ENCODE results near the gene DDX19B. TPM values are rescaled to one million over a fixed set of nuclear protein-coding genes. Genes with fewer than 3 reads are reported as not detected.

The DDX19B gene
- total RNA-seq, 1 experiment from 2014 or later = 38.4 TPM

DNA sequence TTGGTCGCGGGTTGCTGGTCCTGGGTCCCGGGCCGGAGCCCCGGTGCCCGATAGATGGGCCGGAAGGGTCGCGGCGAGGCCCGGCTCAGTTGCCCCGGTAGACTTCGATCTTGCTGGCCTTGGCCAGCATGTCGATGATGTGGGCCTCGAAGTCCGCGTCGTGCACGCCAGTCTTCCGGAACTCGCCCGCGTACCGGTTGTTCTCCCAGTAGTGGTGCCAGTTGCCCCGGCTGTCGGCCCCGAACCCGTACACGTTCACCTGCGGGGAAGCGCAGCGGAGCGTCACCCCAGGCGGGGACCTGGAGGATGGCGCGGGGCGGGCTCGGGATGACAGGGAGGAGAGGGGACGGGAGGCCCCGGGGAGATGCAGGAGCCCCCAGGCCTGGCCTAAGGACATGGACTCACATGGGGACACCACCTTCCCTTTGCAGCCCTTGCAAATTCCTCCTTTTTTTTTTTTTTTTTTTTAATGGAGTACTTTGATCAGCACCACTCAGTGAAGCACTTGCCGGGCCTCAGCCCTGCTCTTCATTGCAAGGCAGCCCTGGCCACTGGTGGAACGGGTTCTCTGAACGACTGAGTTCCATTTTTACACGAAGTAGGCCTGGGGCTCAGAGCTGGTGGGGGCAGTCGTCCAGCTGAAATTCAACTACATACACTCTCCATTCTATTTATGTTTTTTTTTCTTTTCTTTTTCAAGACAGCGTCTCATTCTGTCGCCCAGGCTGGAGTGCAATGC is 82.8 kb downstream of the DDX19B start (continued):
- TF ChIP-seq, protein P1, sequence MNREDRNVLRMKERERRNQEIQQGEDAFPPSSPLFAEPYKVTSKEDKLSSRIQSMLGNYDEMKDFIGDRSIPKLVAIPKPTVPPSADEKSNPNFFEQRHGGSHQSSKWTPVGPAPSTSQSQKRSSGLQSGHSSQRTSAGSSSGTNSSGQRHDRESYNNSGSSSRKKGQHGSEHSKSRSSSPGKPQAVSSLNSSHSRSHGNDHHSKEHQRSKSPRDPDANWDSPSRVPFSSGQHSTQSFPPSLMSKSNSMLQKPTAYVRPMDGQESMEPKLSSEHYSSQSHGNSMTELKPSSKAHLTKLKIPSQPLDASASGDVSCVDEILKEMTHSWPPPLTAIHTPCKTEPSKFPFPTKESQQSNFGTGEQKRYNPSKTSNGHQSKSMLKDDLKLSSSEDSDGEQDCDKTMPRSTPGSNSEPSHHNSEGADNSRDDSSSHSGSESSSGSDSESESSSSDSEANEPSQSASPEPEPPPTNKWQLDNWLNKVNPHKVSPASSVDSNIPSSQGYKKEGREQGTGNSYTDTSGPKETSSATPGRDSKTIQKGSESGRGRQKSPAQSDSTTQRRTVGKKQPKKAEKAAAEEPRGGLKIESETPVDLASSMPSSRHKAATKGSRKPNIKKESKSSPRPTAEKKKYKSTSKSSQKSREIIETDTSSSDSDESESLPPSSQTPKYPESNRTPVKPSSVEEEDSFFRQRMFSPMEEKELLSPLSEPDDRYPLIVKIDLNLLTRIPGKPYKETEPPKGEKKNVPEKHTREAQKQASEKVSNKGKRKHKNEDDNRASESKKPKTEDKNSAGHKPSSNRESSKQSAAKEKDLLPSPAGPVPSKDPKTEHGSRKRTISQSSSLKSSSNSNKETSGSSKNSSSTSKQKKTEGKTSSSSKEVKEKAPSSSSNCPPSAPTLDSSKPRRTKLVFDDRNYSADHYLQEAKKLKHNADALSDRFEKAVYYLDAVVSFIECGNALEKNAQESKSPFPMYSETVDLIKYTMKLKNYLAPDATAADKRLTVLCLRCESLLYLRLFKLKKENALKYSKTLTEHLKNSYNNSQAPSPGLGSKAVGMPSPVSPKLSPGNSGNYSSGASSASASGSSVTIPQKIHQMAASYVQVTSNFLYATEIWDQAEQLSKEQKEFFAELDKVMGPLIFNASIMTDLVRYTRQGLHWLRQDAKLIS (CRISPR knock-in tag; IDR thresholded peaks at IDR 0.05; ENCODE audit: borderline replicate concordance) = peak; percentile 89; the same call in 1 of the 2 replicates
- TF ChIP-seq ETV6 (CRISPR knock-in tag; IDR thresholded peaks at IDR 0.05) (no peak), ZNF121 (CRISPR knock-in tag; IDR thresholded peaks at IDR 0.05) (no peak), SP1 (CRISPR knock-in tag; conservative IDR thresholded peaks at IDR 0.05) (0 out of 2 replicates have a peak, but pooled peaks have one; percentile 48), PRDM15 (CRISPR knock-in tag; IDR thresholded peaks at IDR 0.05) (no peak), ZNF232 (CRISPR knock-in tag; IDR thresholded peaks at IDR 0.05) (0 out of 2 replicates have a peak, but pooled peaks have one; percentile 14)
- TF ChIP-seq, protein P2, sequence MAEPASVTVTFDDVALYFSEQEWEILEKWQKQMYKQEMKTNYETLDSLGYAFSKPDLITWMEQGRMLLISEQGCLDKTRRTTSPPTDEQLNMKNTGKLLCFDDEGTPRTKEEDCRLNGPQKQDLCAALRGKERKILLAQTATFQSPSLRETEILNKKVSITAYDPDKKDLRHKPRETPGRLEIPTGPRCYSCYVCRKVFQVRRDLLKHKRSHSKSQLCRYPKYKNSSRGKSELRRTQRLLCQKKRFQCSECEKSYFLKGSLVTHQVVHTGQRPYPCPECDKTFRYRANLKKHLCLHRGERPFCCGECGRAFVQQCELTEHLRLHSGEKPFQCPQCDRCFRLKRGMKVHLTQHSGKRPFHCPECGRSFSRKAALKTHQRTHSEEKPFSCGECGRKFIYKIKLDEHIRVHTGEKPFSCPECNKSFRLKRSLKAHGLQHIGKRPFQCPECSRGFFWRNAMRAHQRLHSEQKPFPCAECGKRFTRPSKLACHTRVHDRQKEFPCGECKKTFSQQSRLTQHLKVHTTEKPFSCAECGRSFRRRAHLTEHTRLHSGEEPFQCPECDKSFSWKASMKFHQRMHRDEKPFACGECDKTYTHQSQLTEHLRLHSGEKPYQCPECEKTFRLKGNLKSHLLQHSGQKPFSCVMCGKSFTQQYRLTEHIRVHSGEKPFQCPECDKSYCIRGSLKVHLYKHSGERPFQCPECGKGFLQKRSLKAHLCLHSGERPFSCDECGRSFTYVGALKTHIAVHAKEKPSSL (CRISPR knock-in tag; conservative IDR thresholded peaks at IDR 0.05) = no peak
- TF ChIP-seq, protein P3, sequence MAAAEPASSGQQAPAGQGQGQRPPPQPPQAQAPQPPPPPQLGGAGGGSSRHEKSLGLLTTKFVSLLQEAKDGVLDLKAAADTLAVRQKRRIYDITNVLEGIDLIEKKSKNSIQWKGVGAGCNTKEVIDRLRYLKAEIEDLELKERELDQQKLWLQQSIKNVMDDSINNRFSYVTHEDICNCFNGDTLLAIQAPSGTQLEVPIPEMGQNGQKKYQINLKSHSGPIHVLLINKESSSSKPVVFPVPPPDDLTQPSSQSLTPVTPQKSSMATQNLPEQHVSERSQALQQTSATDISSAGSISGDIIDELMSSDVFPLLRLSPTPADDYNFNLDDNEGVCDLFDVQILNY (CRISPR knock-in tag; IDR thresholded peaks at IDR 0.05) = peak; percentile 54; the same call in 1 of the 2 replicates

- Mint-ChIP-seq H3K4me3 (no peak overlapping the region), H3K4me1 (peaks cover 16% of the 10 kb centered on the region), H3K27me3 (ENCODE audit: low read depth) (no peaks in the 10 kb centered on the region), H3K9me3 (no peaks in the 10 kb centered on the region), H3K27ac (no peak overlapping the region; the same call in 1 of the 2 replicates), H3K36me3 (peaks cover 25% of the 10 kb centered on the region)
- ChIA-PET CTCF (no interaction called here), POLR2A (no interaction called here)
- ATAC-seq (no peak), DNase-seq (ENCODE audit: low spot score) (no peak)
- TF ChIP-seq EMX1 (CRISPR knock-in tag; IDR thresholded peaks at IDR 0.05) = no peak
- TF ChIP-seq, protein P4, sequence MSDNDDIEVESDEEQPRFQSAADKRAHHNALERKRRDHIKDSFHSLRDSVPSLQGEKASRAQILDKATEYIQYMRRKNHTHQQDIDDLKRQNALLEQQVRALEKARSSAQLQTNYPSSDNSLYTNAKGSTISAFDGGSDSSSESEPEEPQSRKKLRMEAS (CRISPR knock-in tag; IDR thresholded peaks at IDR 0.05) = no peak
- TF ChIP-seq CBFB (CRISPR knock-in tag; IDR thresholded peaks at IDR 0.05; ENCODE audit: low read depth) = no peak
- TF ChIP-seq GABPB1 (CRISPR knock-in tag; IDR thresholded peaks at IDR 0.05) = no peak
- TF ChIP-seq NR2C2 (CRISPR knock-in tag; IDR thresholded peaks at IDR 0.05) = no peak
- TF ChIP-seq NR3C1 (CRISPR knock-in tag; conservative IDR thresholded peaks at IDR 0.05; ENCODE audit: low read depth) = no peak
- TF ChIP-seq SMAD4 (CRISPR knock-in tag; IDR thresholded peaks at IDR 0.05) = no peak
- TF ChIP-seq TCF7 (CRISPR knock-in tag; IDR thresholded peaks at IDR 0.05; ENCODE audit: low read depth) = no peak
- TF ChIP-seq, protein P5, sequence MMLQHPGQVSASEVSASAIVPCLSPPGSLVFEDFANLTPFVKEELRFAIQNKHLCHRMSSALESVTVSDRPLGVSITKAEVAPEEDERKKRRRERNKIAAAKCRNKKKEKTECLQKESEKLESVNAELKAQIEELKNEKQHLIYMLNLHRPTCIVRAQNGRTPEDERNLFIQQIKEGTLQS (CRISPR knock-in tag; conservative IDR thresholded peaks at IDR 0.05) = no peak
Measured at GRCh38 chr16:70383421-70383960, 84.5 kb downstream of the DDX19B start.

Measured in WTC11 (cell line).